ENCODE measurements around the gene POLRMT.

- TF ChIP-seq POLR2A (IDR thresholded peaks at IDR 0.05) (no peak), POLR2AphosphoS5 (IDR thresholded peaks at IDR 0.05) (no peak)
- TF ChIP-seq, protein P1, sequence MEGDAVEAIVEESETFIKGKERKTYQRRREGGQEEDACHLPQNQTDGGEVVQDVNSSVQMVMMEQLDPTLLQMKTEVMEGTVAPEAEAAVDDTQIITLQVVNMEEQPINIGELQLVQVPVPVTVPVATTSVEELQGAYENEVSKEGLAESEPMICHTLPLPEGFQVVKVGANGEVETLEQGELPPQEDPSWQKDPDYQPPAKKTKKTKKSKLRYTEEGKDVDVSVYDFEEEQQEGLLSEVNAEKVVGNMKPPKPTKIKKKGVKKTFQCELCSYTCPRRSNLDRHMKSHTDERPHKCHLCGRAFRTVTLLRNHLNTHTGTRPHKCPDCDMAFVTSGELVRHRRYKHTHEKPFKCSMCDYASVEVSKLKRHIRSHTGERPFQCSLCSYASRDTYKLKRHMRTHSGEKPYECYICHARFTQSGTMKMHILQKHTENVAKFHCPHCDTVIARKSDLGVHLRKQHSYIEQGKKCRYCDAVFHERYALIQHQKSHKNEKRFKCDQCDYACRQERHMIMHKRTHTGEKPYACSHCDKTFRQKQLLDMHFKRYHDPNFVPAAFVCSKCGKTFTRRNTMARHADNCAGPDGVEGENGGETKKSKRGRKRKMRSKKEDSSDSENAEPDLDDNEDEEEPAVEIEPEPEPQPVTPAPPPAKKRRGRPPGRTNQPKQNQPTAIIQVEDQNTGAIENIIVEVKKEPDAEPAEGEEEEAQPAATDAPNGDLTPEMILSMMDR (IDR thresholded peaks at IDR 0.05) = no peak
Measured at GRCh38 chr19:613732-614567, 19.4 kb downstream of the POLRMT start.
